NCI-H526 (cell line): ENCODE measurements around the gene C11orf21.
A peak's percentile ranks its signal among the peaks of the same experiment; 100 is the strongest.
"Not testable (repeated sequence)": the region's sequence is repeated elsewhere in the genome, so short reads cannot be mapped to it uniquely, and the experiment has no call there.

Source experiments
- DNase-seq, 2 experiments: peaks; one replicate each; lab custom pipeline; 2025; lab: John Stamatoyannopoulos, UW

Gene C11orf21

DNA sequence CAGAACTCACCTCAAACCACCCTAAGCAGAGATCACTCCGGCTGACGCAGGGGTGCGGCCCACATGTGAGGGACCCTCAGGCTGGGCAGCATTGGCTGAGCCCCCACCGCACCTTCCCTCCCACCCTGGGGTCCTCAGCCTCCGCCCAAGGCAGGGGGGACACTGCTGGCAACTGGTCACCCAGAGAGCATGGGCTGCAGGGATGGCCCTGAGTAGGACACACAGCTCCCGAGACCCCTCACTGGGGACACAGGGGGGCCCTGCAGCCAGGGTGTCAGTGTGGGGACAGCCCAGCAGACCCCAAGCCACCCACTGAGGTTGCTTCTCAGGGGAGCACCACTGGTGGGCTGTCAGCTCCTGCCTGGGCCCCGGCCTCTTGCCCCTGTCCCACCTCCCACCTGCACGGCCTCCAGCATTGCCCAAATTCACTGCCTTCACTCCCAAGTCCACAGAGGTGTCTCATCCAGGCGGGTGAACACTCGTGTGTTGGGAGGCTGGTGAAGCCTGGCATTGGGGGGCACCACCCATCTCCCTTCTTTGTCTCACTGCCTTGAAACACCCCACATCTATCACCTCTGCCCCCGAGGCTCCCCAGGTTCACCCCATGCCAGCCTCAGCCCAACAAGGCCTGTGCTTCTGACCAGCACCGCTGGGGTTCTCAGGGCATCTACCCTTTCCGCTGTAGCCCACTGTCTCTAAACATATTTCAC, 4.7 kb downstream of the C11orf21 start:
- no peak for DNase-seq

DNA sequence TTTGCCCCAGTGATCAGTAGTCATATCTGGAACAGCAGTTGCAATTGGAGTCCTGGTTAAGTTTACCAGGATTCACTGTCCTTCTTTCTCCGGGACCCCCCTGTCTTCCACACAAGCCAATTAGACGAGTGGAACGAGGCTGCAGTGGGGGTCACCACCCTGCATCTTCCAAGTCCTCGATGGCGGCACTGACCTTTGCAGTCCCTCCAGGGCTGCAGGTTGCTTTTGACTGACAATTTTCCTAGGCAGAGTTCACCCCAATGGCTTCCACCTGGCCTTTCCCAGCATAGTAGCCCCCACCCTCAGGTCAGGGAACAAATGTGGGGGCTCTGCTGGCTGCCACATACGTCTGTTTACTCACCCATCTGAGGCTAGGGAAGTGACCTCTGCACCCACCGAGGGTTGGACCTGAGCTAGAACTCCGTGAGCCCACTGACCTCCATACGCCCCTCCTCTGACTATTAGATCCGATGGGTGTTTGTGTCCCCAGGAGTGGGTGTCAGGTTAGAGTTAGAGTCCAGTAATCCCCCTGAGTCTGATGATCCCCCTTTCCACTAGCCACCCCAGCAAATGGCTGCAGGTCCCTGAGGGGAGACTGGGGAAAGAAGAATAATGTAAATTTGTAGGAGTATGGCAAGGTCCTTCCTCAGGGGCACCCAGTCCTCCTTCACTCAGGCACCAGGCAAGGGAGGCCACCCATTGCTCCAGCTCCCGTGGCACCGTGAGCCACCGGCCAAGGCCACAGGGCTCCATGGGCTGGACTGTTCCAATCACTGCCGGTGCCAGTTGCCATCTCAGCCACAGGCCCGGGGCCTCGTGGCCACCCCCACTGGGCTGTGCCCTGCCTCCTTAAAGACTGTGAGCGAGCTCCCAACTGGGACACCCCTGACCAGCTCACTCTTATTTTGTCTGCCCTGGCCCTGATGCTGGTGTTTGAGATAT, 5.5 kb downstream of the C11orf21 start:
- DNase-seq = no peak

DNA sequence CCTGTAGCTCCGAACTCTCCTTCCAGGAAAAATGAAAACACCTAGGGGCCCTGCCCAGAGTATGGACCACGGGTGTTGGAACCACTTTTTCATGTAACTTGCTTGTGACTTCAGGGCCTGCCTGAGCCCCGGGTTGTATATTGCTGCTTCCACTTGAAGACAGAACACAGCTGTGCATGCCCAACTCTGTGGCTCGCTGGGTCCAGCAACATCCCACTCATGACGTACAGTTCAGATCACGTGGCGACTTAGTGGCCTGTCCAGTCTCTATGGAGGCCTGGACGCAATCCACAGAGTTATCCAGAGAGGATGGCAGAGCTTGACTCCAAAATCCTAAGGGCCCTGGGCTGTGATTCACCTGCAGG, 6.8 kb downstream of the C11orf21 start:
- no peak for DNase-seq

DNA sequence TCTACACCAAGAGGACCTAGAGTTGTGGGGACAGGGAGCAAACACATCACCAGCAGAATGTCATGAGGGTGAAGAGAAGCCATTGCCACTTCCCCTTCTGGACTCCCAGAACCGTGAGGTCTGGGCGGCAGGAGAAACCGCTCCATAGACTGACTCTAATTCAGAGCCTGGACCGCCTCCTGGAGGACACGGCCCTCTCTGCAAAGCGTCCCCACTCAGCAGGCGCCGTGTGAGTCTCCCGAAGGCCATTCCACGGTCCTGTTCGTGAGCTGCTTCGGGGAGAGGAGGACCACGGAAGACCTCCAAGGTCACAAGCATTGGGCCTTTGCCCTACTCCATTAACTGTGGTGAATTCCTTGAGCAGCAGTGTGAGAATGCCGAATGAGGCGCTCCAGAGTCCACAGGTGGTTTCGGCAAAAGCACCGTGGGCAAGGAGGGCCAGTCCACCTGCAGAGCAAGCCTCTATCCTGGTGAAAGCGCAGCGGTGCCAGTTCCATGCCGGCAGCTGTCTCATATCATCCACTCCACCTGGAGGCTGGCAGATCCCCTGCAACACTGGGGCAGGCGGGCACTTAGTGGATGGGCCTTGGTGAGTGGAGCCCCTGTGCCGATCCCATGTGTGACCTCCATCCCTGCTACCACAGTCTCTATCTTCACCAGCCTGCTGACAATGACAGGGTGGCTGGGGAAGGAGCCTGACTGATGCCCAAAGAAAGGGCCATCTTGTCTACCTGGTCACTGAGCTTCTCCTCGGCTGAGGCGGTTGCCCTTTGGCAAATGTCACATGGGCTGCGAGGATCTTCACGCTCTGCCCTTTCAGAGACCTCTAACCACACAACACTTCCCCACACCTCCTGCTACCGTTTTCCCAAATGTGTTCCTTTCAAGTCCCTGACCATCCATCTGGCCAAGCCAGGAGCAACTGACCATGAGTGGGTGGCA, 7.5 kb downstream of the C11orf21 start:
- no peak for DNase-seq

DNA sequence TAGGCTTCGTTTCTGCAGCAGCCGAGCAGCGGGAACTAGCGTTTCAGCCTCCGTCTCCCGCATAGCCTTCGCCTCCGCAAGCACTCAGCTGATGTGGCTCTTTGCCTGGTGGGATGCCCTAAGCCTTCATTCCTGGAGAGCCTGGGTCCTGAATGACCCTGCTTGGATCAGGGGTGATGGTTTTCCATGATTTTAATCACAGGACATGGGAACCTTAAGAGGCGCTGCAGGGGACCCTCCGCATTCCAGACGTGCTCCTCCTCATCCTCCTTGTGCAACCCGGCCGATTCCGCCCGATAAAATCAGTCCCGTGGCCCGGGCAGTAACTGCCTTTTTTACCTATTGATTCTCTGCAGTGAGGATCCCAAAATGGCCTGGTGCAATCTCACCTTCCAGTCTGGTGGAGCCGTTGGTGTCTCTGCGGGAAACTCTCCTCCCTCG, 8.2 kb downstream of the C11orf21 start:
- DNase-seq = no peak

DNA sequence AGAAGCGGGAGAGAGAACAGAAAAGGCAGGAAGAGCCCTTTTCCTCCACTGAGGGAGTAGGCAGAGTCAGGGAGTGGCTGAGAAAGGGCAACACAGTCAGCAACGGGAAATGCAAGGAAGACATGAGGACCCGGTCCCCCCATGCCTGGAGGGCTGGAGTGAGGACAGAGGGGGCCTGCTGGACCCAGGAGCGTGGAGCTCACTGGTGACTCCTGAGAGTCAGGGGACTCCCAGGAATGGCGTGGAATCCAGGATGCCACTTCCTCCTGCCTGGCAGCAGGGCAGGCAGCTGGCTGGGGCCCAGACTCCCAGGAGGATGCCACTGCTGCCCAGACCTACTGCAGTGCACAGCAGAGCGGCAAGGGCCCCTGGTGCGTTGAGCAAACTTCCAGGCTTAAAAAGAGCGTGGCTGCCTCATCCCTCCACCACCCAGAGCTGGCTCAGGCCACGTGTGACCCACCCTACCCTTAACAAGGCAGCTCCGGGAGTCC, 11.3 kb downstream of the C11orf21 start:
- DNase-seq = peak in 1 of 2 experiments; percentile 36

DNA sequence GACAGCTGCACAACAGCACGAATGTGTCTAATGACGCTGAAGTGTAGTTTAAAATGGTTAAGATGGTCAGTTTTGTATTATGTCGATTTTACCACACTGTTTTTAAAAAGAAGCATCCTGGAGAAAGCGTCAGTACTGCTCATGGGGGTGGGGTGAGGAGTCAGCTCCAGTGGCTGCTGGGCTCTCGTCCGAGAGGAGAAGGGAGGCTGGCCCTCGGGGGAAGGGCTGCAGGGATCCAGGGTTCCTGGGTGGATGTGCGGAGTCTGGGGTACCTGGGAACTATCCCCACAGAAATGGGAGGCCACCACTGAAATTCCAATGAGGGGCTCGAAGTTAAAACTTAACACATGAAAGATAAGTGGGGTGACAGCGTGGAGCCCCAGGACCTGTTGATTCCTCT, 11.9 kb downstream of the C11orf21 start:
- no peak for DNase-seq

DNA sequence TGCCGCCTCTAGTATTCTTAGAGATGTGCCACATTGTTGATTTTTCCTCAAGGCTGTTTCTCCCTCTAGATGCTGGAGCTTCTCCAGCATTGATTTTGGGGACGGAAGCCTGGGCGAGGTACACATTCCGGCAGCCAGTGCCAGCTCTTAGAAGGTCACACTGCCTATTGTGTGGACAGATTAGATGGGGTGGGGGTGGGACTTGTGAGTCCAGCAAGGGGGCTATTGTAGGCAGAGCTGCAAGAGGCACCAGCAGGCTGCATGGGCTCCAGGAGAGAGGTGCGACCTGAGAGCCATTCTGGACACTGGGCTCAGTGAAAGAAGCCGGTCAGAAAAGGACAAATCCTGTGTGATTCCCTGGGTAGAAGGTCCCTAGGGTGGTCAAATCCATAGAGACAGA, 12.4 kb downstream of the C11orf21 start:
- DNase-seq = no peak

DNA sequence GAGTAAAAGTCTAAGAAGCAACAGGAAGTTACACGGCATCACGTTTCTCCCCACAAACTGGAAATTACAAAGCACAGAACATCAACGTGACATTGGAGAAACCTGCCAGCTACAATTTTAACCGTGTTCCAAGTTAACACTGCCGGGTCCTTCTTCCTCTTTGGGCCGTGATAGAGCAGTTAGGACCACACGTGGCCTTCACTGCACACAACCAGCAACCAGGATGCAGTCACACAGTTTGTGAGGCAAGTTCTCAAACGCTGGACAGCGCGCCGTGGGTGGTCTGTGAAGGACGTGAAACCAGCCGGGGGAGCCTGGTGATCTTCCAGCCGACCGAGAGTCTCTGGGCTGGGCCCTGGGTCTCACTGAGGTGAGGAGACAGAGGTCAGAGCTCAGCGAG, 14.6 kb downstream of the C11orf21 start:
- no peak for DNase-seq

DNA sequence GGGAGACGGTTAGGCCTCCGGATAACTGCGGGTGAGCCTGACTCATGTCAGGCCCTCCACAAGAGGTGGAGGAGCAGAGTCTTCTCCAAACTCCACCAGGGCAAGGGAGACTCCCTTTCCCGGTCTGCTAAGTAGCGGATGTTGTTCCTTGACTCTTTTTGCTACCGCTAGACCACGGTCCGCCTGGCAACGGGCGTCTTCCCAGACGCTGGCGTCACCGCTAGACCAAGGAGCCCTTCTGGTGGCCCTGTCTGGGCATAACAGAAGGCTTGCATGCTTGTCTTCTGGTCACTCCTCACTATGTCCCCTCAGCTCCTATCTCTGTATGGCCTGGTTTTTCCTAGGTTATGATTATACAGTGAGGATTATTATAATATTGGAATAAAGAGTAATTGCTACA, 15.4 kb downstream of the C11orf21 start:
- not testable (repeated sequence) for DNase-seq

DNA sequence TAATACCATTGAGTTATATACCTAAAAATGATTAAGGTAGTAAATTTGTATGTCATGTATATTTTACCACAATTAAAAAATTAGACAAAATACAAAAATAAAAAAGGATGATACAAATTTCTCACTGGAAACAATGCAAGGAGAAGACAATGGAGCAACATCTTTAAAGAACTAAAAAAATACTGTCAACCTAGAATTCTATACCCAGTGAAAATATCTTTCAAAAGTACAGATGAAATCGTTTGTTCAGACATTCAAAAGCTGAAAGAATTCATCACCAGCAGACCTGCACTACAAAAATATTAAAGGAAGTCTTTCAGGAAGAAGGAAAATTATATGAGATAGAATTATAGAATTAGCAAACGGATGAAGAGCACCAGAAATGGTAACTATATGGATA, 21.5 kb downstream of the C11orf21 start:
- DNase-seq = no peak

DNA sequence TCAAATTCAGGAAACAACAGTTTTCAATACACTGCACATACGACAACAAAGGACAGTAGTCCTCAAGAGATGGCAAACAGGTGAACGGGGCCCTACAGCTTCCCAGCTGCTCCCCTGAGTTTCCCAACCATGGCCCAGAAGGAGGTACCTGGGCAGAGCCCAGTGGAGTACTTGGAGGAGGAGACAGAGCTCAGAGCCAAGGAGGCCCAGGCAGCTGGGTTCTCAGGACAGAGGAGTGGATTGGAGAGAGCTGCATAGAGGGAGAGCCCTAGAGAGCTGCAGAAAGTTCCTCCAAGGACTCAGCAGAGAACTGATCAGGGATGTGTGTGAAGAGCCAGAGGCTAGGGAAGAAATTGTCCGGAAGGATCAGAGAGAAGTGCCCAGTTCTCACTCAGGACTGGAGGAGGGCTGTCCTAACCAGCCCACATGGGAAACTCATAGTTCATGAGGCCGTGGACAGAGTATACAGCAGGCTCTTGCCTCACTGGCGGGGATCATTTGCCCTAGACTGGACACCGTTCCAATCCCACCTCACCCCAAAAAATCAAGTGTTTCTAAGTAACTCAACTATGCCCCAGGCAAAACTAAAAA, 23.7 kb downstream of the C11orf21 start:
- DNase-seq = no peak

DNA sequence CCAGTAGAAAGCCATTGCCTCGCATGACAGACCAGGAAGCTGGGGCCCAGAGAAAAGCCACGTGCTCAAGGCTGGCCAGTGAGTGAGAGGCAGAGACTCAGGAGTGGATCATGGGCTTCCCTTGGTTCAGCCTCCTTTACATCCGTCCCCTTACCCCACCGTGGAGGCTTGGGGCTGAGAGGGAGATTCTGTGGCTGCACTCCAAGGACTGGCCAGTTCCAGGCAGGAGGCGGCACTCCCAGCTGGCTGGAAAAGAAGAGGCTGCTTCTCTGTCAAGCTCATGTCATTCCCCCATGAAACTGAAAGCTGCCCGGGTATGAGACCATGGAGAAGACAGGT, 24.7 kb downstream of the C11orf21 start:
- no peak for DNase-seq

DNA sequence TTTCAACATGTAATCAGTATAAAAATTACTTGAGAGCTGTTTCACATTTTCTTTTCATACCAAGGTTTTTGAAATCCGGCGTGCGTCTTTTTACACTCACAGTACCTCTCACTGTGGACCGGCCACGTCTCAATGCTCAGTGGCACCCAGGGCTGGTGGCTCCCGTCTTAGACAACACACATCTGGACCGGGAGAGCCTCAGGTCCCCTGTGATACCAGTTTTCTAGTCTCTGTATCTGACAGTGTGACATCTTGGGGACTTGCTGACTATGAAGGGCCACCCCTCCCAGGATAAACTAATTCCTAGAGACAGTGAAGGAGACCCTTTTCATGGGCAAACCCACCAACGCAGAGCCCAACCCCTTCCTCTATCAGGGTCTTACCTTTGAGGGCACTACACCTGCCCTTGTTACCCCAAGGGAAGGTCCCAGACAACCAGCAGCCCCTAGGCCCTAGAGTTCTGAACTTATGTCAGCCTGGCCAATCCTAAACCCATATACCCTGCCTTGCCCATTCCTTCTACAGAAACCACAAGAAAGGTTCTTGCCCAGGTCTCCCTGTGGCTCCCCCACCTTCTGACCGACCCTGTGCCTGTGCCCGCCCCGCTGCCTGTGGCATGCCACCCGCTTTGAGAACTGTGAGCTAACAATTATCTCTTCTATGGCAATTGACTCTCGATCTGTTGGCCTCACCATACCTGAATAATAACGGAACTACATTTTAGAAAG, 25.3 kb downstream of the C11orf21 start:
- DNase-seq = no peak

DNA sequence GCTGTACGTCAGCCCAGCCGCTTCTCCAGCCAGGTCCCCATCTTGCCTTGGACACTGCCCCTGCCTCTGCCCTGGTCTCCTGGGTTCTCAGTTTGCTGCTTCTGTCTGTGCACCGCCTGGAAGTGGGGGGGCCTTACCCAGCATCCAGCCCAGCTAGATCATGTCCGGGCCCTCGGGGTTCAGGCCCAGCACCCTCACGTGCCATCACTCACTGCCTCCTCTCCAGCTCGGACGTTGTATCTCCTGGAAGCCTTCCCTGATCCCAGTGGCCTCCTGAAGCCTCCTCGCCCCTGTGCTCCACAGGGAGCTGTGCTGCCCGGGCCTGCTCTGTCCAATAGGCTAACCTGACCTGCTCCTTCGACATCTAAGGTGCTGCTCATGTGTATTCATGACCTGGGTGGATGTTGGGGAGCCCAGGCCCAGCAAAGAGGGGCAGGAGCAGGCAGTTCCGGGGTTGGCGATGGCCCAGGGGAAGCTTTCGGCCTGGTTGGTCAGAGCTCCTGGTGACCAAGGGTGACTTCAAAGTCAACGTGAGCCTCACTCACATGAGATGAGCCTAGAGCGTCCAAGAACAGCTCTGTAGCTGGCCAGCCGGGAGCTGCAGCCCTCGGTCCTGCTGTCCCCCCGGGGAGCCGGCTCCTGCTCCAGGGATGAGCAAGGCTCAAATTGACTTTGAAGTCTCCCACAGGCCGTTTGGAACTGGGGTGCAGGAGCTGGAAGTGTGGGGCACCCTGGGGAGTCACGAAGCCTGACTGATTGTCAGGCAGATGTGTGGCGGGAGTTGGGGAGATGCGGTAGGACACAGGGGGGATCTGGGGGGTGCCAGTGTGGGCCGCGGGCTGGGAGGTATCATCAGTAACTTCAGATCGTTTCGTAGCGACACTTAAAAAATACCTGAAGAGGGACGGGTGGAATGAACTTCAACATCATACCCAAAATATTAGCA, 26.1 kb downstream of the C11orf21 start:
- DNase-seq = no peak

DNA sequence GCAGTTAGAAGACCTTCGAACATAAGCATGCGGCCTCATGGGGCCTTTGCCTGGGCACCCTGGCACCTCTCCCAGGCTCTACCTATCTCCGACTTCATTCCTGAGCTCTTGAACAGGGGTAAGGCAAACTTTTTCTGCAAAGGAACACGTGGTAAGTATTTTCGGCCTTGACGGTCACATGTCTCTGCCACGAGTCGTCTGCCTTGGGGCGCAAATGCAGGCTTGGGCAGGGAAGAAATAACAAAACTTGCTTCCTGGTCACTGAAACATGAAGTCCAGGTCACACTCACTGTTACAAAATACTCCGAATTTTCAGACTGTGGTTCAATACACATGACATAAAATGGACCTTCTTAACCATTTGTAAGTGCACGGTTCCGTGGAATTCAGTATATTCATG, 27.9 kb downstream of the C11orf21 start:
- DNase-seq = no peak

DNA sequence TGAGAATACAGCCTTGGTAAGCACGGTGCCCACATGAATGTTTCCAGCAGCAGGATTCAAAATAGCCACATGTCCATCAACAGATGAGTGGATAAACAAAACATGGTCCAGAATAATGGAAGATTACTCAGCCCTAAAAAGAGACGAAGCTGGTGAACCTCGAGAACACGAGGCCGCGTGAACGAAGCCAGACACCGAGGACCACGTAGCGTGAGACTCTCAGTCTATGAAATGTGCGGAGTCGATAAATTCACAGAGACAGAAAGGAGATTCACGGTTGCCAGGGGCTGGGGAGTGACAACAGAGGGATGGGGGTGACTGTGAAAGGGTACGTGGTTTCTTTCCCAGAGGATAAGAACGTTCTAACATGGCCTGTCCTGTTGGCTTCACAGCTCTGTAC, 28.4 kb downstream of the C11orf21 start:
- no peak for DNase-seq

DNA sequence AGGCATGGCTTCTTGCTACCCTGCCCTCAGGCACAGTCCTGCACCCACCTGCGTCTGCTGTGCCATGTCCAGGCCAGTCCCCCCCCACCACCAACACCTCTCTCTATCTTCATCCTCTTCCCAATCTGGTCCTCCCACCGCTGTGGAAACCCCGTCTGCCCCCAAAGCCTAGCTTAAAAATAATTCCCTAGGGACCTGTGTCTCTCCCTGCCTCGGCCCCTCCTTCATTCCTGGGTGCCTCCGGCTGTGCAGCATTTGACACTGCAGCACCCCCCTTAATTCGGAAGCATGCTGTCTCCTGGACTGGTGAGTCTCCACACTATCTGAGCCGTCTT, 28.8 kb downstream of the C11orf21 start:
- no peak for DNase-seq

DNA sequence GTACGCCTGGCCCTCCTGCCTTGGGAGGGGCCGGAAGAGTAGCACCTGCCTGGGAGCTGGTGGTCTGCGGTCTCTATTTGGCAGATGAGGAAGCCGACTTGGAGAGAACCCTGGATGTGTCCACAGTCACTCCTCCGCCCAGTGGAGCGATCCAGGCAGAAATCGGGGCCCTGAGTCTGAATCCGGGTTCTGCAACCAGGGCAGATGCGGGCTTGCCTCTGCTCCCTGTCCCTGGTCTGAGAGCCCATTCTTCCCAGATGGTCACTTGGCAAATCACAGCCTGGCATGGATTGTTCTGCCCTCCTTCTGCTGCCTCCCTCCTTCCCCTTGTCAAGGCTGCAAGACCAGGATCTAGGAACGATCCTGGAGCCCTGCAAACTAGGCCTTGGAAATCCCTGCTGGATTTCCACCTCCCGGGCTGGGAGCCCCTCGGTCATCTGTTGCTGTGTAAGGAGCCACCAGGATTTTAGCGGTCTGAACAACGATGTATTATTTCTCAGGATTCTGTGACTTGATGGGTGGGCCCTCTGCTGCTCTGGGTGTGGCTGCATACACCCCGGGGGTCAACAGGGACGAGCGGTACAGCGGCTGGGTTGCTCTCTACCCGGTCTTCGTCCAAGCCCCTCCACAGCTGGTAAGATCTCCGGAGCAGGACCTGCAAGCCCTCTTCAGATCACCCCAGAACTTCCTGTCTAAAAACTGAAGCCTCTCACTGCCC, 29.3 kb downstream of the C11orf21 start:
- no peak for DNase-seq
